ENCODE data around the gene MAGI2. TPM values are rescaled to one million over a fixed set of nuclear protein-coding genes. Genes with fewer than 3 reads are reported as not detected.

Gene MAGI2
- total and polyA plus RNA-seq, 2 of the 13 experiments (the other 11 are each of a cell fraction or from before 2014, with no cell fraction given): 1.5 to 3.8 TPM

- TF ChIP-seq CREBL2 (CRISPR knock-in tag; IDR thresholded peaks at IDR 0.05; ENCODE audit: borderline replicate concordance) (no peak), TRIM22 (IDR thresholded peaks at IDR 0.05) (no peak), ZBTB25 (CRISPR knock-in tag; IDR thresholded peaks at IDR 0.05) (no peak)
Measured at GRCh38 chr7:78803501-78804127, 649.9 kb downstream of the MAGI2 start (continued).

- Histone ChIP-seq H3K4me2 (ENCODE audit: low read depth, low read length) (no peak overlapping the region), H4K20me1 (ENCODE audit: insufficient read depth, low read length) (no peaks in the 10 kb centered on the region), H3K27me3 (ENCODE audit: control insufficient read depth in 1 of 2, insufficient read depth in 2 of 2, low read length in 2 of 2) (no peaks in the 10 kb centered on the region), H3K27ac (ENCODE audit: extremely low read length, insufficient read depth, low read length) (no peak overlapping the region), H3K4me1 (ENCODE audit: insufficient read depth, low read length) (no peaks in the 10 kb centered on the region), H3K79me2 (ENCODE audit: insufficient read depth, low read length) (no peaks in the 10 kb centered on the region), H3K9ac (ENCODE audit: insufficient read depth, low read depth, low read length) (no peak overlapping the region), H3K36me3 (replicated peaks in 1 of 2; ENCODE audit: control insufficient read depth in 1 of 2, insufficient read depth in 2 of 2, low read length in 2 of 2) (no peaks in the 10 kb centered on the region), H3K9me3 (ENCODE audit: low read length) (no peaks in the 10 kb centered on the region), H3K4me3 (replicated peaks in 1 of 3; ENCODE audit: insufficient read depth in 1 of 3, low read depth in 2 of 3, low read length in 3 of 3) (no peak overlapping the region), H2AFZ (ENCODE audit: low read length) (no peak overlapping the region)
- WGBS (ENCODE audit: low lambda C conversion rate): 26% methylated on average over 2 of the region's 2 CpGs
- ChIA-PET CTCF (ENCODE audit: low intra/inter-chr PET ratio, low total read pairs) (no interaction called here), POLR2A (no interaction called here)
- TF ChIP-seq NCOA1 (CRISPR knock-in tag; IDR thresholded peaks at IDR 0.05): no peak
- no peak for TF ChIP-seq FOXM1 (CRISPR knock-in tag; IDR thresholded peaks at IDR 0.05)
- TF ChIP-seq ZBTB40 (IDR thresholded peaks at IDR 0.05): no peak
- no peak for TF ChIP-seq ZBTB40 (CRISPR knock-in tag; IDR thresholded peaks at IDR 0.05)
- no peak for TF ChIP-seq ZNF740 (CRISPR knock-in tag; IDR thresholded peaks at IDR 0.05)
- no peak for ATAC-seq
- in situ Hi-C loops (cut with HindIII; ENCODE audit: extremely low pct_ligation_motif_present, low pct_unique_long_range_greater_than_20kb): no loop called here
- BruUV-seq (replicated peaks): no TSS peak
- no peak for FAIRE-seq
- intact Hi-C loops (cut with micrococcal nuclease; ENCODE audit: unreplicated experiment): no loop called here
- DNase-seq (ENCODE audit: low spot score): no peak
Measured at GRCh38 chr7:78794101-78794500, 659.4 kb downstream of the MAGI2 start.
